HG02973 (cell line): ENCODE measurements around the gene SYNPO2.
"Not testable (repeated sequence)": the region's sequence is repeated elsewhere in the genome, so short reads cannot be mapped to it uniquely, and the experiment has no call there.

Source experiments
- ATAC-seq: cut with Tn5 transposase; IDR thresholded peaks from one replicate; pipeline ENCODE4 v1.9.1; 2021; ENCODE audit warnings: moderate library complexity; ENCODE audit not compliant: unreplicated experiment

SYNPO2 gene

DNA sequence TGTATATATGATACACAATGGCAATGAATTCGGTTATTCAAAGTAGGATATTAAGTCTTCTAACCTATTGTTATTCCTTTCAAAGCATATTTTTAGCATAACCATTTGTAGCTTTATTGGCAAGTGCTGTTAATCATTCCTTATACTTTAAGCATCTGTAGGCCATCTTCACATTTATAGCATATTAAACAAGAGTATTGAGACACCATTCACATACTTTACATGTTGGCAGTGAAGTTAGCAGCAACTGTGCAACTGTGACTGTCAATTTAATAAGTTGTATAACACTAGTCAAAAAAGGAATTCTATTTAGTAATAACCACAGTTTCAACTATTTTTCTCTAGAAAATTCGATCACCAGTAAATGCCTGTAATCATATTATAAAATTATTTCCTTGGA is 139.6 kb downstream of the SYNPO2 start:
- ATAC-seq, result no peak

DNA sequence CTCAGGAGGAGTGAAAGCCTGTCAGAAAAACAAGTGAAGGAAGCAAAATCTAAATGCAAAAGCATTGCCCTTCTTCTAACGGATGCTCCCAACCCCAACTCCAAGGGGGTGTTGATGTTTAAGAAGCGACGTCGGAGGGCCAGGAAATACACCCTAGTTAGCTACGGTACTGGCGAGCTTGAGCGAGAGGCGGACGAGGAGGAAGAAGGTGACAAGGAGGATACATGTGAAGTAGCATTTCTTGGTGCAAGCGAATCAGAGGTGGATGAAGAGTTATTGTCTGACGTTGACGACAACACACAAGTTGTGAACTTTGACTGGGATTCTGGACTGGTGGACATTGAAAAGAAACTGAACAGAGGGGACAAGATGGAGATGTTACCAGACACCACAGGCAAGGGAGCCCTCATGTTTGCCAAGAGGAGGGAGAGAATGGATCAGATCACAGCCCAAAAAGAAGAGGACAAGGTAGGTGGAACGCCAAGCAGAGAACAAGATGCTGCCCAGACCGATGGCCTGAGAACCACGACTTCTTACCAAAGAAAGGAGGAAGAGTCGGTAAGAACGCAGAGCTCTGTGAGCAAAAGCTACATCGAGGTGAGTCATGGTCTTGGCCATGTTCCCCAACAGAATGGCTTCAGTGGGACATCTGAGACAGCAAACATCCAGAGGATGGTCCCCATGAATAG is 141.3 kb downstream of the SYNPO2 start:
- no peak for ATAC-seq

DNA sequence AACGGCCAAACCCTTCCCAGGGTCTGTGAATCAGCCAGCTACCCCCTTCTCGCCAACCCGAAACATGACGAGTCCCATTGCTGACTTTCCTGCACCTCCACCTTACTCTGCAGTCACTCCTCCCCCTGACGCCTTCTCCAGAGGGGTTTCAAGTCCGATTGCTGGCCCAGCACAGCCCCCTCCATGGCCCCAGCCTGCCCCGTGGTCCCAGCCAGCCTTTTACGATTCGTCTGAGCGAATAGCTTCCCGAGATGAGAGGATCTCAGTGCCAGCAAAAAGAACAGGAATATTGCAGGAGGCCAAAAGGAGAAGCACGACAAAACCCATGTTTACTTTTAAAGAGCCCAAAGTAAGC is 141.9 kb downstream of the SYNPO2 start:
- no peak for ATAC-seq

DNA sequence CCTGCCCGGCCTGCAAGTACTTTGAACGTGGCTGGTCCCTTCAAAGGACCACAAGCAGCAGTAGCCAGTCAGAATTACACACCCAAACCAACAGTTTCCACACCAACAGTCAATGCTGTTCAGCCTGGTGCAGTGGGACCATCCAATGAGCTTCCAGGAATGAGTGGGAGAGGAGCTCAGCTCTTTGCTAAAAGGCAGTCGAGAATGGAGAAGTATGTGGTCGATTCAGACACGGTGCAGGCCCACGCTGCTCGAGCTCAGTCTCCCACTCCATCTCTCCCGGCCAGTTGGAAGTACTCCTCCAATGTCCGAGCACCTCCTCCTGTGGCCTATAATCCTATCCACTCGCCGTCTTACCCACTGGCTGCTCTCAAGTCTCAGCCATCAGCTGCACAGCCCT is 142.6 kb downstream of the SYNPO2 start:
- ATAC-seq, result no peak

DNA sequence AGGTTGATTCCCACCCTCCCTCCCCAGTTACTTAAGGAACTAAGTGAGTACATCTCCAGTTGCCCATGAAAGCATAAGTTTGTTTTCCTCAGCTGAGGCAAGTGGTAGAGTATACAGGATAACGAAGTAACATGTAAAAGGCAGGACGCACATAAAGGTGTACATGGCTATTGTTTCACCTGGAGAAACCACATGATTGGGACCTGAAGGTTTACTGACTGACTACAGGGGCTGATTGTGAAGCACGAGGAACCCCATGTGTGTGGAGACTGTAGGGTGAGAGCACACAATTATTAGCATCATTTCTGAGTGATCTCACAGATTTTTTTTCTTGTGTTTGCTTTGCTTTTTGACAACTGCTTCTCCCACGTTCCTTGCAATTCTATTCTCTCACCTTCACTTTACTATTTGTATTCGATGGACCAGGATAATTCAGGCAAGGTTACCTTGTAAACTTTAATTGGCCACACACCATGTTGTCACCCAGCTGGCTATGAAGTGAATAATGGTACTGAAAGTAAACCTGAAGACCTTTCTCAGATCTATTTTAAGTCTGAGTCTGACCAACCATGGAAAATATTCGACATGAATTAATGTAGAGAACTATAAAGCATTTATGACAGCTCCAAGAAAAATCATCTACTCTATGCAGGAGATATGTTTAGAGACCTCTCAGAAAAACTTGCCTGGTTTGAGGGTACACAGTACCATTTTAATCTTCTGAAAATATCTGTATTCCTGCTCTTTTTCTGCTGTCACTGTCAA is 144.4 kb downstream of the SYNPO2 start:
- no peak for ATAC-seq

DNA sequence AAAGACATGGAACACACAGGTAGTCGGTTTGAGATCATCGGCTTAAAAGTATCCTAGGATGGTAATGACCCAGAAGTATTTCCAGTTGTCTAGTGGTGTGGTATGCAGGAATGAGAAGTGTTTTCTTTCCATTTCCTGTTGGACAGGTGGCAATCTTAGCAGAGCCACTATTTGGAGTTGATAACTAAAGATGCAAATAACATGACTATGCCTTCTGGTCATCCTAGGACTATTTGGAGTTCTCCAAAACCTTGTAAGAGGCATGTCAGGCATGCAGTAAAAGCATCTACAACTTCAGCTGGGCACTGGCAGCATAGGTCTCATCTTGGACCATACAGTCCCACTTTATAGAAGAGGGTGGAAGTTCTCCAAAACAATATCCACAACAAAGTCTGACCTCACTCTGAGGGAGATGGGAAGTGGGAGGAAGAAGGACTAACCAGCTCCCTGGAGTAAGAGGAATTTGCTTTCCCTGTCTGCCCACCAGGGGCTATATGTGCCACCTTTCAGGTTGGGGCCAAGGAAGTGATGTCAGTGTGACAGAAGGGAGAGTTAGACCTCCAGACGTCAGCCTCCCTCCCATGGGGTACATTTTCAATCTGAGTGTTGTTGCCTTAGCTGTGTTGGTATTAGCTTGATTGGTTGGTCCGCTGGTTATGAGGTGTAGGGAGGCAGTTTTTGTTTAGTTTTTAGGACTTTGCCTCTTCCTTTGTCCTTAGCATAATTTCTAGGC is 145.8 kb downstream of the SYNPO2 start:
- ATAC-seq, result no peak

DNA sequence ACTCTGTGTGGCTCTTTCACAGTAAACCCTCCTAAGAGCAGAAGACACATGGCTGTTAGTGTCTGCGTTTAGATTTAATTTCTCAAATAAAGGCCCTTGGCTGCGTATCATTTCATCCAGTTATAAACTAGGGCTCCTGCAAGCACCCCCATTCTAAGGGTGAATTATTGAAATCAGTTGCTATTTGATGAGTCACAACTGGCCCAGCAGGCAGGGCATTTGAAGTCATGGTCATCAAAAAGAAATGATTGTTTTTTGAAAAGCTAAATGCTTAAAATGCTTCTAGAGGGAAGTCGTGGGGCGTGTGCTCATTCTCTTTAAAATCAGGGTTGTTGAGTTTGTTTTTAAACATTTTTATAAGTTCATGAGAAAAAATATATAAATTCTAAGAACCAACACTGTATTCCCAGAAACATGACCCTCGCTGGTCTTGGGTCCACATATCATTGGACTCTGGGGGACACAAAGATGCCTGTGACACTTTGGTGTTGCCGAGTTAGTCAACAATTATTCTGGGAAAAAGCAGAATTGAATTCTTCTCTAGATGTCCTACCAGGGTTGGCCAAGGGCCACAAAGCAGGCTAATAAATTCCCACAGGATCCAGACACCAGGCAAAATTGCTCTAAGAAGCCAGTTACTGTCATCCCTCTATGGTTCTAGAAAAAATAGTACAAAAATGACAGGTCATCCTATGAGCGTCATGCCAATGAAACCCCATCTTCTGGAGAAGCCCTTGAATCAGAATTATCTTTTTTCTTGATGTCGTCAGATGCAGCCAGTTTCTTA is 147.5 kb downstream of the SYNPO2 start:
- no peak for ATAC-seq

DNA sequence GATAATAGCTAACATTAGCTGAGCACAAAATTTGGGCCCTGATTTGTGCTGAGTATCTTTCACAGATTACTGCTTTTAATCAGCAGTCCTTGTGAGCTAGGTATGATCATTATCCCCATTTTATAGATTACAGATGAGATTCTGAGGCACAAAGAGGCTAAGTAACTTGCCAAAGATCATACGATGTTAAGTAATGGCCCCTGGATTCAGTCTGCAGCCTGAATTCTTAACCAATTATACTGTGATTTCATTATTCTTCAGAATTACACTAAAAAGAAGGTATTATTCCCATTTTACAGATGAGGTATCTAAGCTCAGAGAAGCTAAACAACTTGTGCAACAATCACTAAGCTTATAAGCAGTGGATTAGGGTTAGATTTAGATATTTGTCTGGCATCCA is 149.1 kb downstream of the SYNPO2 start:
- no peak for ATAC-seq

DNA sequence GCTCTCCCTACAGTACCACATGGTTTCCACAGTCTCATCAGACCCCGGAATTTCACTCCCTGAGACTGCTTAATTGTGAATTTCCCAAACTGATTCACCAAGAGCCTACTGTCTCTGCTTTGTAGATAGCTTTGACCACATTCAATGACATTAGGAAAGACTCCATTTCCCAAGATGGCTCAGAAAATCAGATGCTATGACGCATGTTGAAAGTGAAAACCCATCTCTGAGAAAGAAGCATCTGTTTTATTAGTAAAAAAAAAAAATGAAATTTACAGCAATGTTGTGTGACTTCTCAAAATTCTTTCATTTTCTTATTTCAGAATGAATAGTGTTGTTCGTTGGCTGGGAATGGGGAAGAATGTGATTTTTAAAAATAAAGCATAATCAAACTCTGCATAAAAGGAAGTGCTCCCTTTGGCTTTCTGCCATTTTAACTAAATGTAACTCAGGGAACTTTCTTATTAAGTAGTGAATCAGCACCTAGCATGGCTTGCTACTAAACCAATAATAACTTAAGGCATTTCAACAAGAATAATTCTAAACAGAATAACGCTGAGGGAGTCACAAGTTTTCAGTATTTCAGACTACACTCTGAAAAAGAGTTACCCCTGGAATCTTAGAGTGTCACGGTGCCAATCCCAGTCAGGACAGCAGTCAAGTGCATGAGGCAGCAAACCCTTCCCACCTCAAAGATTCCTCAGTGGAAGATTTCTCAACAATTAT is 149.6 kb downstream of the SYNPO2 start:
- peak; percentile 53 for ATAC-seq

DNA sequence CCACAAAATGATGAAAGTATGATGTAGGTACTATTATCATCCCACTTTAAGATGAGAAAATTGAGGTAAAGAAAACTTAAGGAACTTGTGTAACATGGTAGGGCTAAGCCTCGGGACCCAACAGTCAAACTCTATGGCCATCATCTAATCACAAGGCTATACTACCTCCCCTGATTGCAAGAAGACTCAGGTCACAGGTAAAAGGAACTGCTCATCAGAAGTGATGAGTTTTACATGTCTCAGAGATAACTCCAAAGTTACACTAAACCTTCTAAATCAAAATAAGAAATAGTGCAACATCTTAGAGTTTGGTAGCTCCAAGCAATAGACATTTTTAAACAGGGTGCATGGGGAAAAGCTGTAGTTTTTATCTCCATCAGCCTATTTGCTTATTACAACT is 150.5 kb downstream of the SYNPO2 start:
- ATAC-seq, result no peak

DNA sequence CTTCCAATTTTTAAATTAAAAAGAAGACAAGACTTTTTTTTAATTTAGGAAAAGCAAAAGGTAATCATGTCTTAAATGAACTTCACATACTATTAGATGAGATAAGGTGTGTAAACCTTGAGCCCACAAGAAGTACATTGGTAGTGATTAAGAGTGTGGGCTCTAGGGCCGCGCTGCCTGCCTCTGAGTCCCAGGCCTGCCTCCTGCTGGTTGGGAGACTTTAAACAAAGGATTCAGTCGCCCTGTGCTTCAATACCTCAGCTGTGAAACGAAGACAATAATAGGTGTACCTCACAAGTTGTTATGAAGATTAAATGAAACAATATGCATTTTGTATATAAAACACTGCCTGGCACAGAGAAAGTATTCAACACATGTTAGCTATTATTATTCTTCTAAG is 151.1 kb downstream of the SYNPO2 start:
- ATAC-seq, result no peak

DNA sequence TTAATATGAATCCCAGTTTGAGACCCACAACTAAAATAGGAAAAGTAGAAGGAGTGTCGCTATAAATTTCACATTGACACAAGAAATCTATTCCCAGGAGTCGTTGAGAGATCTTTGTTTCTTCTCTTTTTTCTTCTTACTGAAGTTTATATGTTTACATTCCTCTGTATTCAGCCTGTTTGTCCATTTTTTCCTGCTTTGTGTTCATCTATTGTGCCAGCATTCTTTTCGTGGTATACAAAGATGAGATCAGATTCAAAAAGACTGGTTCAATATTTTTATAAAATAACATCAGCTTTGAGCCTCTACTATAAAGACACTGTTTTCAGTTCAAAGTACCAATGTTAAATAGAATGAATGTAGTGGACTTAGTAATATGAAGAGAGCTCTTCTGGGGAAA is 151.6 kb downstream of the SYNPO2 start:
- ATAC-seq, result no peak

DNA sequence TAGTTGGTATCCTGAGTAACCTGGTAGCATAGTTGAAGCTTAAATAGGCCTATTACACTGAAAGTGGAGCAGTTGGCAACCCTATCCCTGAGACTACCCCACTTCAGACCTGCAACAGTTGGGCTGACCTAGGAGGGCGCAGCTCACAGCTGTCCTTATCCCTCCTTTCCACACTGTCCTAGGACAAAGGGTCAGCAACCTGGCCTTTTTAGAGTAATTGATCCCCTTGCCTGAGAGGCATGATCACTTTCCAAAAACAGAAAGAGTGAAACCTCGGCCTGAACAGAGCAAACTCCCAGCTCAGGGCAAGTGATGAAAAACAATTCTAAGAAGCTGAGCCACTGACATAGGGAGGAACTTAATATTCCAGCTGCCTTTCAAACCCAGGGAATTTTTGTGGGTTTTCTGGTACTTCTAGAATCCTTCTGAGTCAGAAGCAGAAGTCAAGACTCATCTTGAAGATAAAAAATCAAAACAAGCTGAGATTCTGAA is 152.1 kb downstream of the SYNPO2 start:
- ATAC-seq, result no peak

DNA sequence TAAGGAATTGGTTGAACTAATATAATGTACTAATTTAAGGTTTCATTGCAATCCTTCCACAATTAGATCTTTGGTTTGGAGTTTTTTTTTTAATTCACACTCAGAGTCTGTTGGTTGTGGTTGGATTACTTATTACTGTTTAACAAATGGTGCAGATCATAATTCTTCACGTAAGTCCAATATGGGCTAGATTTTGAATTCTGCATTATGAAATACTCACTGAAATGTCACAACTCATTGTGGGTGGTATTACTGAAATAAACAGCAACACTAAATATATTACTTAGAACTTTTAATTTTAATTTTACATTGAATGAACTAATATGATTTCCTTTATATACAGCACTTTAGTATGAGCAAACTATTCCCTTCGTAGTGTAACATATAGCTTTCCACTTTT is 152.7 kb downstream of the SYNPO2 start:
- no peak for ATAC-seq

DNA sequence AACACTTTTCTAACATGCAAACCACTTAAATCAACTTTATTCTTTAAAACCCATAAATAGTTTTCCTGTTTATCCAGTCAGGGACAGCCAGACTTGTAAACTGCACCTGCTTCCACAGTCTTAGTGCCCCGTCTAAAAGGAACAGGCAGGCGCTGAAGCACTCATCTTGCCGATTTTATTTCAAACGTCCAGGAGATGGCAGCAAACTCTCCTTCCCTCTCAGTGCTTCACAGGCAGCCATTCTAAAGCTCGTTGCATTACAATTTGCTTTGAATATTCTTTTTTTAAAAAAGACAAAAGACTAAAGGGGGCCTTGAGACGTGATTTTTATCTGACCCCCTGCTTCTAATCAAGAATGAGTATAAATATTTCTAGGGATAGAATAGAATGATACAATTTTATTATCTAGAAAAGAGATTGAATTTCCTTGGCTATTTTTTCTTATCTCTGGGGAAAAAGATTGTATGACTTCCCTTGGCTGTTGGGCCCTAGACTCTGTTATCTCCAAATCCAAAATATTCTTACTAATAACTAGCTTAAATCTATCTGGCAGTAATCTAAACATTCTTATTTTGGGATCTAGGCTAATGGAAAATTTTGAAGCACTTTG is 153.4 kb downstream of the SYNPO2 start:
- peak; percentile 88 for ATAC-seq

DNA sequence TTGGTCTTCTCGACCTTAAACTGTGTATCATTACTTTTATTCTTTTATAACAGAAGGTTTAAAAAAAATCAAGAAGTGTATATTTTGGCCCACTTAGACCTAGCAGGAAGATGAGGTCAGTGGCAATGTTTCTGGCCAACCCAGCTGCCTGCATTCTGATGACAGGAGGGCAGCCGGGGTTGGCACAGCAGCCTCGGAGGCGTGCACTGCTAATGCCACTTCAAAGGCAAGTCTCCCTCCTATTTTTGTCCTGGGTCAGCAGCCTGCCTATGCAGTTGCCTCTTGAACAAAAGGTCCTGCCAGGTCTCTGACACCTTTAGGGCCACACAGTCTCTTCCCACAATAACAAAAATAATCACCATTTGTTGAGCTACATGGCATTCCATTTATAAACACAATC is 157.6 kb downstream of the SYNPO2 start:
- no peak for ATAC-seq

DNA sequence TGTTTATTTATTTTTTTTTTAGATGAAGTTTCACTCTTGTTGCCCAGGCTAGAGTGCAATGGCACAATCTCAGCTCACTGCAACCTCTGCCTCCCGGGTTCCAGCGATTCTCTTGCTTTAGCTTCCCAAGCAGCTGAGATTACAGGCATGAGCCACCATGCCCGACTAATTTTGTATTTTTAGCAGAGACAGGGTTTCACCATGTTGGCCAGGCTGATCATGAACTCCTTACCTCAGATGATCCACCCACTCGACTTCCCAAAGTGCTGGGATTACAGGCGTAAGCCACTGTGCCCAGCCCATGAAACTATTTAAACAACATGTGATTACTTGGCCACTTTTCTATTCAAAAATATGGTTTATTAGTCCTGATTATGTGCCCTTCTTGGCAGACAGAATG is 158.4 kb downstream of the SYNPO2 start:
- not testable (repeated sequence) for ATAC-seq

DNA sequence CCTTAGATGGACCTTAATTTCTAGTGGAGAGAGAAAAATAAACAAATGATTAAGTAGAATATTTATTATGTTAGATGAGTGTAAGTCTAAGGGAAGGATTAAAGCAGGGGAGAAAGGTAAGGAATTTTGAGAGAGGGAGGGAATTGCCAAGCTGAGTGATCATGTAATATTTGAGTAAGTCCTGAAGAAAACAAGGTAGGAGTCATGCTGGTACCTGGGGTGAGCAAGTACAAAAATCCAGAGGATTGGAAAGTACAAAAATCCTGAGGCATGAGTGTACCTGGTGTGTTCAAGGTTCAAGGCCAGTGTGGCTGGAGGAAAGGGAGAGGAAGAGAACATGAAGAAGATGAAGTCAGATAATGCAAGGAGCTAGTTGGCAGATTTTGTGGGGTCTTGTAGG is 159.8 kb downstream of the SYNPO2 start:
- ATAC-seq, result no peak

DNA sequence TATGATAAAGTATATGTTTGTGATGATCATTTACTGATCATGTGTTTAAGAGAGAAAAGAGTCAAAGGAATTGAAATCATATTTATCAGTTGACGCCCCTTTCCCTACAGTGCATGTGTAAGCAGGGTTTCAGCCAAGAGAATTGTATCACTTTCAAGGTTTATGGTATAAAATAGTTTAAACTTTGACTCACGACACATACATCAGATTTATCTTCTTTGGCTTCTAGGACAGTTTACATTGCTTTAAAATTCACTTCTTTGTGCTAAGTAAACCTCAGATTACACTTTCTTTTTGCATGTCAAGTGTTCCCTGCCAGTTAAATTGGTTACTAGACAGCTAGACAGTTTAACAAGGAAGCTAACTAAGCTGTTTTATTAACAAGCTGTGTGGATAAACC is 160.7 kb downstream of the SYNPO2 start:
- no peak for ATAC-seq

DNA sequence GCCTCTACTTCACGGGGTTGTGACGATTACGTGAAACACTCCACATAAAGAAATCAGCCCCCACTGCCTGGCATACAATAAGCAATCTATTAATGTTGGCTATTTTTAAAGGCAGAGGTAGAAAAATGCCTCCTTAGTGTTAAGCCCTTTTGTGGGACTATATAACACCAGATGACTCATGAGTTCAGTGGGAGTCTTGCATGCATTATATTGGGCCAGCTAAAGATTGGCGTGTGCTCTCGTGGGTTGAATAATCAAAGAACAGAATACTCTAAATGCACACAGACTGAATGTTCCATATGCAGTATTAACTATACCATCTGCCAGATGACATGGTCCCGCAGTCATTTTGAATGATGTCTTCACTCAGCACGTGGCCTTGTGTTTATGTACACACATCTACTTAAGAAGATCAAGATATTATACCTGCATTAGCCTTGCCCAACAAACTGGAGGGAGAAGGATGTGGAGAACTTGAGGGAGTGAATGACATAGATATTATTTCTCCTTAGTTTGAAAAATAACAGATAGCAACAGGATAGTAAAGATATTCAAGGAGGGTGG is 162.0 kb downstream of the SYNPO2 start:
- no peak for ATAC-seq
